Thymus (tissue), 11 donors: ENCODE results near the gene LPP. TPM values are rescaled to one million over a fixed set of nuclear protein-coding genes. Genes with fewer than 3 reads are reported as not detected.
"Not testable (repeated sequence)": the region's sequence is repeated elsewhere in the genome, so short reads cannot be mapped to it uniquely, and the experiment has no call there.

Experiments
- DNase-seq, 9 donors: peaks; one replicate each; pipeline ENCODE4 v3.0.0-alpha.2; 2013; ENCODE audit warnings: low spot score in 9 of 9, low read depth in 6 of 9, missing footprints in 1 of 9
- H3K27ac ChIP-seq, 2 donors: one replicate each; pipeline ENCODE4 v1.5.1; 2013; ENCODE audit warnings: control low read depth in 1 of 2, low read depth in 1 of 2, low read length in 1 of 2, mild to moderate bottlenecking in 1 of 2, moderate library complexity in 1 of 2
- H3K27me3 ChIP-seq, 2 donors: one replicate each; pipeline ENCODE4 v1.5.1; 2013; ENCODE audit warnings: low read length in 1 of 2; ENCODE audit not compliant: control insufficient read depth in 2 of 2, insufficient read depth in 1 of 2
- H3K36me3 ChIP-seq, 2 donors: one replicate each; pipeline ENCODE4 v1.5.1; 2013; ENCODE audit warnings: low read length in 1 of 2, mild to moderate bottlenecking in 1 of 2, moderate library complexity in 1 of 2; ENCODE audit not compliant: control insufficient read depth in 2 of 2, insufficient read depth in 2 of 2
- H3K4me1 ChIP-seq, 2 donors: one replicate each; pipeline ENCODE4 v1.5.1; 2013; ENCODE audit warnings: low read length in 2 of 2; ENCODE audit not compliant: control insufficient read depth in 2 of 2, insufficient read depth in 2 of 2
- H3K4me3 ChIP-seq, 2 donors: one replicate each; pipeline ENCODE4 v1.5.1; 2013; ENCODE audit warnings: low read length in 2 of 2, control low read depth in 1 of 2, mild to moderate bottlenecking in 1 of 2
- H3K9me3 ChIP-seq, 2 donors: one replicate each; pipeline ENCODE4 v1.5.1; 2013; ENCODE audit warnings: low read length in 1 of 2, mild to moderate bottlenecking in 1 of 2; ENCODE audit not compliant: control insufficient read depth in 2 of 2, insufficient read depth in 1 of 2
- WGBS: extraction: QIAGEN DNeasy Blood & Tissue Kit; methylation state at CpG from one replicate; pipeline ENCODE4 v1.1.7; 2013; 5-methylcytosine and 5-hydroxymethylcytosine counted together
- polyA plus RNA-seq: library from polyadenylated mRNA; stranded (reverse); fragments of 200-250 nt; gene quantifications from one replicate; pipeline ENCODE4 v1.2.3, GENCODE V29; 2013
- total RNA-seq: library from RNA; stranded (reverse); fragments of 120-200 nt; gene quantifications from one replicate; pipeline ENCODE4 v1.2.4, GENCODE V29; 2013
- donor health status: healthy.

The LPP gene
- total and polyA plus RNA-seq, 2 donors: 6.5 to 9.2 TPM

- no peaks in the 10 kb centered on the region for H3K27me3 ChIP-seq
- peak in 1 of 9 donors; percentile 21 for DNase-seq
- no peaks in the 10 kb centered on the region for H3K9me3 ChIP-seq
- no peak overlapping the region for H3K4me3 ChIP-seq
- H3K36me3 ChIP-seq: no peaks in the 10 kb centered on the region
- 92% methylated on average over 4 of the region's 4 CpGs for WGBS
- no peak overlapping the region for H3K27ac ChIP-seq
- H3K4me1 ChIP-seq: peaks cover 6 to 13% of the 10 kb centered on the region in 2 donors
Observed at GRCh38 chr3:188122571-188123169, 31.3 kb upstream of the LPP start.

- H3K4me3 ChIP-seq: no peak overlapping the region
Observed at GRCh38 chr3:188123170-188123905, 30.6 kb upstream of the LPP start.

GRCh38 chr3:188124184-188124583 is 29.8 kb upstream of the LPP start:
- H3K4me1 ChIP-seq: peaks cover 6 to 13% of the 10 kb centered on the region in 2 donors
- H3K27me3 ChIP-seq: no peaks in the 10 kb centered on the region
- DNase-seq: no peak
- H3K36me3 ChIP-seq: no peaks in the 10 kb centered on the region
- no peaks in the 10 kb centered on the region for H3K9me3 ChIP-seq
- no peak overlapping the region for H3K4me3 ChIP-seq
- 98% methylated on average over 2 of the region's 2 CpGs for WGBS
- no peak overlapping the region for H3K27ac ChIP-seq

More at GRCh38 chr3:188123170-188123905, 30.6 kb upstream of the LPP start:
- H3K4me1 ChIP-seq: peaks cover 6 to 13% of the 10 kb centered on the region in 2 donors
- no peak overlapping the region for H3K27ac ChIP-seq
- DNase-seq: peak in 2 of 9 donors; percentile 10 to 45
- no peaks in the 10 kb centered on the region for H3K36me3 ChIP-seq
- 65% methylated on average over 6 of the region's 6 CpGs for WGBS
- no peaks in the 10 kb centered on the region for H3K9me3 ChIP-seq
- H3K27me3 ChIP-seq: no peaks in the 10 kb centered on the region

GRCh38 chr3:188125076-188125475 is 28.9 kb upstream of the LPP start:
- Histone ChIP-seq H3K4me3 (no peak overlapping the region), H3K36me3 (no peaks in the 10 kb centered on the region), H3K9me3 (no peaks in the 10 kb centered on the region), H3K27ac (no peak overlapping the region), H3K4me1 (peaks cover 6 to 13% of the 10 kb centered on the region in 2 donors), H3K27me3 (no peaks in the 10 kb centered on the region)
- DNase-seq: no peak
- 98% methylated on average over 3 of the region's 3 CpGs for WGBS

GRCh38 chr3:188126276-188126675 is 27.7 kb upstream of the LPP start:
- H3K4me1 ChIP-seq: peaks cover 6 to 13% of the 10 kb centered on the region in 2 donors
- no peak overlapping the region for H3K4me3 ChIP-seq
- no peaks in the 10 kb centered on the region for H3K36me3 ChIP-seq
- no peaks in the 10 kb centered on the region for H3K27me3 ChIP-seq
- DNase-seq: no peak
- WGBS: 97% methylated on average over 2 of the region's 2 CpGs
- H3K27ac ChIP-seq: no peak overlapping the region
- H3K9me3 ChIP-seq: no peaks in the 10 kb centered on the region

GRCh38 chr3:188126934-188127333 is 27.0 kb upstream of the LPP start:
- H3K4me3 ChIP-seq: no peak overlapping the region
- 97% methylated on average over 8 of the region's 8 CpGs for WGBS
- H3K9me3 ChIP-seq: no peaks in the 10 kb centered on the region
- H3K4me1 ChIP-seq: peaks cover 6 to 13% of the 10 kb centered on the region in 2 donors
- no peaks in the 10 kb centered on the region for H3K27me3 ChIP-seq
- H3K27ac ChIP-seq: no peak overlapping the region
- no peak for DNase-seq
- H3K36me3 ChIP-seq: no peaks in the 10 kb centered on the region

- H3K27me3 ChIP-seq: no peaks in the 10 kb centered on the region
- H3K4me1 ChIP-seq: no peaks in the 10 kb centered on the region
- no peak for DNase-seq
- H3K4me3 ChIP-seq: no peak overlapping the region
- H3K36me3 ChIP-seq: no peaks in the 10 kb centered on the region
- 100% methylated on average over 1 of the region's 1 CpG for WGBS
- no peaks in the 10 kb centered on the region for H3K9me3 ChIP-seq
- H3K27ac ChIP-seq: no peak overlapping the region
Observed at GRCh38 chr3:188128905-188129304, 25.1 kb upstream of the LPP start.

- not testable (repeated sequence) for H3K36me3 ChIP-seq, H3K27ac ChIP-seq, H3K4me1 ChIP-seq, H3K4me3 ChIP-seq, H3K9me3 ChIP-seq, DNase-seq, H3K27me3 ChIP-seq
- over 99% methylated on average over 2 of the region's 2 CpGs for WGBS
Observed at GRCh38 chr3:188131023-188131422, 22.9 kb upstream of the LPP start.

GRCh38 chr3:188133219-188133618 is 20.7 kb upstream of the LPP start:
- WGBS: 98% methylated on average over 5 of the region's 5 CpGs
- H3K27me3 ChIP-seq: no peaks in the 10 kb centered on the region
- H3K36me3 ChIP-seq: no peaks in the 10 kb centered on the region
- H3K27ac ChIP-seq: no peak overlapping the region
- DNase-seq: no peak
- H3K4me1 ChIP-seq: no peaks in the 10 kb centered on the region
- H3K9me3 ChIP-seq: no peaks in the 10 kb centered on the region
- H3K4me3 ChIP-seq: no peak overlapping the region
